CD4-positive, CD25-positive, alpha-beta regulatory T cell (primary cell): Measurements from ENCODE around the gene JARID2. TPM values are rescaled to one million over a fixed set of nuclear protein-coding genes. Genes with fewer than 3 reads are reported as not detected.

Experiments used
- ATAC-seq, 2 donors: fragments of 150-1000 bp; cut with Tn5 transposase; one replicate each; pipeline ENCODE4 v1.10.0; 2021; ENCODE audit warnings: low read depth in 2 of 2, moderate number of reproducible peaks in 2 of 2, moderate library complexity in 1 of 2
- DNase-seq, 3 donors: peaks; one replicate each; pipeline versions ENCODE4 v3.0.0 to v3.0.0-alpha.2; 2012 to 2022; ENCODE audit warnings: mixed read lengths in 1 of 3
- H3K27ac ChIP-seq: one replicate; pipeline ENCODE4 v1.7.0; 2013; ENCODE audit warnings: mild to moderate bottlenecking, low read length; ENCODE audit not compliant: insufficient read depth, poor library complexity, severe bottlenecking
- H3K27me3 ChIP-seq: one replicate; pipeline ENCODE4 v1.7.0; 2013; ENCODE audit warnings: low read length; ENCODE audit not compliant: control insufficient read depth, insufficient read depth
- H3K36me3 ChIP-seq: one replicate; pipeline ENCODE4 v1.7.0; 2013; ENCODE audit warnings: mild to moderate bottlenecking, low read length, moderate library complexity; ENCODE audit not compliant: control insufficient read depth, insufficient read depth
- H3K4me1 ChIP-seq: 2 replicates; pipeline ENCODE4 v1.7.0; 2013; ENCODE audit warnings: mild to moderate bottlenecking, low read length; ENCODE audit not compliant: insufficient read depth, control insufficient read depth, poor library complexity, severe bottlenecking
- H3K4me3 ChIP-seq: one replicate; pipeline ENCODE4 v1.7.0; 2013; ENCODE audit warnings: low read depth, mild to moderate bottlenecking, low read length, moderate library complexity
- H3K9me3 ChIP-seq, 2 experiments: 1 replicate in 1 of 2; 2 replicates in 1 of 2; pipeline ENCODE4 v1.7.0; 2013; ENCODE audit warnings: low read length in 2 of 2, mild to moderate bottlenecking in 1 of 2, moderate library complexity in 1 of 2; ENCODE audit not compliant: control insufficient read depth in 2 of 2
- H3K27ac Mint-ChIP-seq, 3 donors: one replicate each; pipeline ENCODE4 v1.8.0; 2020 to 2022; ENCODE audit warnings: mild to moderate bottlenecking in 3 of 3, mixed read lengths in 3 of 3, moderate library complexity in 2 of 3
- H3K27me3 Mint-ChIP-seq: one replicate; pipeline ENCODE4 v1.8.0; 2022; ENCODE audit warnings: mild to moderate bottlenecking, mixed read lengths
- H3K36me3 Mint-ChIP-seq: one replicate; pipeline ENCODE4 v1.8.0; 2020; ENCODE audit warnings: mixed read lengths
- H3K4me1 Mint-ChIP-seq, 4 donors: one replicate each; pipeline ENCODE4 v1.8.0; 2020 to 2022; ENCODE audit warnings: mixed read lengths in 4 of 4, mild to moderate bottlenecking in 1 of 4
- H3K4me3 Mint-ChIP-seq, 4 donors: one replicate each; pipeline ENCODE4 v1.8.0; 2020 to 2022; ENCODE audit warnings: mild to moderate bottlenecking in 4 of 4, mixed read lengths in 4 of 4, moderate library complexity in 3 of 4
- H3K9me3 Mint-ChIP-seq, 7 donors: one replicate each; pipeline ENCODE4 v1.8.0; 2020 to 2022; ENCODE audit warnings: mixed read lengths in 7 of 7, mild to moderate bottlenecking in 3 of 7, moderate library complexity in 2 of 7
- polyA plus RNA-seq, 4 donors: library from polyadenylated mRNA; unstranded; fragments of 300-500 nt; fragmentation: Illumina TruSeq; gene quantifications; one replicate each; pipeline ENCODE4 v1.2.3, GENCODE V29; 2021
- total RNA-seq: library from RNA; stranded (reverse); gene quantifications from one replicate; pipeline ENCODE4 v1.2.3, GENCODE V29; 2022

Gene JARID2
- total and polyA plus RNA-seq, 5 donors from 2014 or later: 4.1 to 26.1 (median 5.6) TPM

DNA sequence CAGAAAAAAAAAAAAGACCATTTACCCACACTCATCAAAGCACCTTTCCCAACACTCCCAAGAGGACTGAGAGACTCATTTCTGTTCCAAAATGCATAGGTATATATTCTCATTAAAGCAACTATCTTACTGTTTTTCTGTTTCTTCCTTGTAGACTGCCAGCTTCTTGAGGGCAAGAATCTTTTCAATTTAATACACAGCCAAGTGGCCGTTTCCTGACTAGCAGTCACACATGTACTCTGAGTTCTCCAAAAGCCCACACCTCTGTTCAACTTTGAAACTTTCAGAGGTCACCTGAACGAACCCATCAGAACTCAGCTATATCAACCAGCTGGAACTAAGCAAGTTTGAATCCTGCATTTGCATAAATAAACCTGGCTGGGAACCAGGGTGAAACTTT is 324.3 kb downstream of the JARID2 start:
- no peak overlapping the region for H3K4me3 Mint-ChIP-seq
- no peaks in the 10 kb centered on the region for H3K27me3 Mint-ChIP-seq
- H3K27ac Mint-ChIP-seq: no peak overlapping the region
- no peaks in the 10 kb centered on the region for H3K27me3 ChIP-seq
- no peak overlapping the region for H3K27ac ChIP-seq
- peaks cover 0 to 19% (median 10%) of the 10 kb centered on the region in 4 donors for H3K4me1 Mint-ChIP-seq
- H3K9me3 ChIP-seq: no peaks in the 10 kb centered on the region
- no peaks in the 10 kb centered on the region for H3K36me3 ChIP-seq
- H3K4me1 ChIP-seq: no peaks in the 10 kb centered on the region
- DNase-seq: no peak
- no peak overlapping the region for H3K4me3 ChIP-seq
- H3K9me3 Mint-ChIP-seq: no peaks in the 10 kb centered on the region
- no peak for ATAC-seq
- peaks cover 22% of the 10 kb centered on the region for H3K36me3 Mint-ChIP-seq
